Raji (cell line): ENCODE results near the gene RNU7-1.

Experiments
- POLR2A ChIP-seq: IDR thresholded peaks from 2 replicates; pipeline ENCODE4 v1.6.1; 2011; ENCODE audit warnings: low read depth, low read length, control low read depth; ENCODE audit not compliant: insufficient read depth

The RNU7-1 gene

GRCh38 chr12:6979453-6979852 lies 35.8 kb downstream of the RNU7-1 start:
- TF ChIP-seq POLR2A: no peak

DNA sequence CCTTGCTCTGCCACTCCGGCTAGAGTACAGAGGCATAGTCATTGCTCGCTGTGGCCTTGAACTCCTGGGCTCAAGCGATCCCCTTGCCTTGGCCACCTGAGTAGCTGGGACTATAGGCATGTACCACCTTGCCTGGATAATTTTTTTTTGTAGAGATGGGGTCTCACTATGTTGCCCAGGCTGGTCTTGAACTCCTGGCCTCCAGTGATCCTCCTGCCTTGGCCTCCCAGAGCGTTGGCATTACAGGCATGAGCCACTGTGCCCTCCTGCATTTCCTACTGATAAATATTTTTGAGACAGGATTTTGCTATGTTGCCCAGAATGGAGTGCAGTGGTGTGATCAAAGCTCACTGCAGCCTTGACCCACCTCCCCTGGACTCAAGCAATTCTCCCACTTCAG lies 36.5 kb downstream of the RNU7-1 start:
- no peak for TF ChIP-seq POLR2A

GRCh38 chr12:6980740-6981139 lies 37.1 kb downstream of the RNU7-1 start:
- no peak for TF ChIP-seq POLR2A

- TF ChIP-seq POLR2A: no peak
These were observed 37.8 kb downstream of the RNU7-1 start for GRCh38 chr12:6981152-6982052.

- no peak for TF ChIP-seq POLR2A
These were observed 38.9 kb downstream of the RNU7-1 start for GRCh38 chr12:6982532-6982931.

GRCh38 chr12:6987956-6988553 lies 44.4 kb downstream of the RNU7-1 start:
- no peak for TF ChIP-seq POLR2A
